ENCODE measurements around the gene TTLL4.

- no peak for TF ChIP-seq POLR2AphosphoS5 (IDR thresholded peaks at IDR 0.05; ENCODE audit: low read depth, low read length)
- no peak for TF ChIP-seq POLR2A (IDR thresholded peaks at IDR 0.05; ENCODE audit: low read depth, low read length)
- TF ChIP-seq POU2F2 (IDR thresholded peaks at IDR 0.05; ENCODE audit: low read depth, low read length), result no peak
- no peak for TF ChIP-seq SPI1 (IDR thresholded peaks at IDR 0.05; ENCODE audit: low read depth, low read length)
These were observed 7.4 kb downstream of the TTLL4 start for GRCh38 chr2:218718058-218718457.

Data from GM12891 (cell line).